ENCODE results near the gene AATF.
A peak's percentile ranks its signal among the peaks of the same experiment; 100 is the strongest.

Gene AATF

GRCh38 chr17:36948717-36949460, at the start of gene AATF:
TSS of gene AATF (plus strand) at chr17:36948954. CDS start at chr17:36949126, 172 bp downstream.
- DNase-seq: peak; percentile 99

GRCh38 chr17:36899250-36900159, 49.2 kb upstream of the AATF start:
- DNase-seq: no peak

GRCh38 chr17:36900160-36900512, 48.6 kb upstream of the AATF start:
- DNase-seq: no peak

GRCh38 chr17:36901506-36901905, 47.2 kb upstream of the AATF start:
- DNase-seq: no peak

- DNase-seq: no peak
Measured at GRCh38 chr17:36907407-36907806, 41.3 kb upstream of the AATF start.

- DNase-seq: no peak
Measured at GRCh38 chr17:36910513-36910912, 38.2 kb upstream of the AATF start.

- no peak for DNase-seq
Measured at GRCh38 chr17:36911001-36911400, 37.8 kb upstream of the AATF start.

- no peak for DNase-seq
Measured at GRCh38 chr17:36913132-36913531, 35.6 kb upstream of the AATF start.

- DNase-seq: no peak
Measured at GRCh38 chr17:36918211-36918691, 30.5 kb upstream of the AATF start.

GRCh38 chr17:36919407-36919968, 29.3 kb upstream of the AATF start:
- no peak for DNase-seq

GRCh38 chr17:36920032-36921005, 28.4 kb upstream of the AATF start:
- no peak for DNase-seq

- DNase-seq: no peak
Measured at GRCh38 chr17:36921095-36921851, 27.5 kb upstream of the AATF start.

- DNase-seq: no peak
Measured at GRCh38 chr17:36922175-36922574, 26.6 kb upstream of the AATF start.

GRCh38 chr17:36923814-36924221, 24.9 kb upstream of the AATF start:
- no peak for DNase-seq

- no peak for DNase-seq
Measured at GRCh38 chr17:36926226-36926625, 22.5 kb upstream of the AATF start.

GRCh38 chr17:36926701-36927100, 22.1 kb upstream of the AATF start:
- no peak for DNase-seq

- DNase-seq: no peak
Measured at GRCh38 chr17:36928471-36929345, 20.0 kb upstream of the AATF start.

GRCh38 chr17:36929851-36930582, 18.7 kb upstream of the AATF start:
- no peak for DNase-seq

GRCh38 chr17:36930583-36930900, 18.2 kb upstream of the AATF start:
- DNase-seq: no peak

GRCh38 chr17:36931096-36931696, 17.6 kb upstream of the AATF start:
- no peak for DNase-seq

Measured in suppressor macrophage treated with lipopolysaccharide for 4 hours (primary cell).